CD4-positive, alpha-beta T cell treated with Interferon alpha-2 for 1 hour (primary cell): ENCODE data around the gene RIOK2.

Experiments
- DNase-seq, 2 donors: peaks; one replicate each; pipeline ENCODE4 v3.0.0-alpha.2; 2020 to 2022

Gene RIOK2

DNA sequence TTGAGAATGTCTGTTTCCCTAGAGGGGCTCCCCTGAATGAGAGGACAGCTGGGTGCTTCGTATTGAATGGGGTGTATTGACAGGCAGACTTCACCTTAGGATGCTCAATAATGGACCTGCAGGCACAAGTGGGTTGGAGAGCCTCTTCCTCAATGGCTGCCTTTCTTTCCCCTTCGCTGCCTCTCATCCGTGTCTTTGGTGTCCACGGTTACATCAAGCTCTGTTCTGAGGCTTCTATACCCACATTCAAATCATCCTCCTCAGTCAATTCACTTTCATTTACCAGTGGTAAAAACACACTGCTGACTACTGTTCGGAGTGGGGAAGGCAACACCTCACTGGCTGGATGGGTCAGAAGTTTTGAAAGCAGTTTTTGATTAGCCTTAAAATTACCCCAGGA lies 61.2 kb downstream of the RIOK2 start:
- DNase-seq: no peak

DNA sequence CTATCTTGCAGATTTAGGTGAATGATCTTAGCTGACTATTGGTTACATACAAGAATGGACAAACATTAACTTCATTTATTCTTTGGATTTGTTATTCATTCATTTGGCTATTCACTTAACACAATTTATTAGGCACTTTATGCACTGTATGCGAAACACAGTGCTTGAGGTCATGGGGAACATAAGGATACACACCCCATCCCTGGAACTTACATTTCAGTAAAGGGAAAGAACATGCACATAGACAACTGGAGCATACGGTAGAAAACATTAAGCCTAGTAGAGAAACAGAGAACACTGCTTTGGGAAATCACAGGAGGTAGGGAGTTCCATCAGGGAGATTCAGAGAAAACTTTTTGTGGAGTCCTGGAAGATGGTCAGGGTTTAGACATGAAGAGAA lies 62.9 kb downstream of the RIOK2 start:
- DNase-seq: no peak

DNA sequence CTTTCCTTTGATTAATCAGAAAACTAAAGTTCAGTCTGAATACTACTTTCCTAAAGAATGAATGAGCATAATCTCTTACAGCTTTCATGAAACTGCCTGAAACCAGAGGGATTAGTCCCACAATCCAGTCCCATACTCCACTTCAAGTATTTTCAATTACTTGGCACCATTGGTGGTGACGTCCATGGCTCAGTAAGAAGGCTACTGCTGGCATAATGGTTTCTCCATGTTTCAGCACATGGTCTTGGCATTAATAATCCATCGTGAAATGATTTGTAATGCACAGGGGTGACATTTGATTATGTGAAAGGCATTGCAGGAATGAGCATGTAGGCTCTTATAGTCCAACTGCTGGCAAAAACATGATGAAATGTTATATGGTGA lies 64.0 kb downstream of the RIOK2 start:
- DNase-seq: no peak

DNA sequence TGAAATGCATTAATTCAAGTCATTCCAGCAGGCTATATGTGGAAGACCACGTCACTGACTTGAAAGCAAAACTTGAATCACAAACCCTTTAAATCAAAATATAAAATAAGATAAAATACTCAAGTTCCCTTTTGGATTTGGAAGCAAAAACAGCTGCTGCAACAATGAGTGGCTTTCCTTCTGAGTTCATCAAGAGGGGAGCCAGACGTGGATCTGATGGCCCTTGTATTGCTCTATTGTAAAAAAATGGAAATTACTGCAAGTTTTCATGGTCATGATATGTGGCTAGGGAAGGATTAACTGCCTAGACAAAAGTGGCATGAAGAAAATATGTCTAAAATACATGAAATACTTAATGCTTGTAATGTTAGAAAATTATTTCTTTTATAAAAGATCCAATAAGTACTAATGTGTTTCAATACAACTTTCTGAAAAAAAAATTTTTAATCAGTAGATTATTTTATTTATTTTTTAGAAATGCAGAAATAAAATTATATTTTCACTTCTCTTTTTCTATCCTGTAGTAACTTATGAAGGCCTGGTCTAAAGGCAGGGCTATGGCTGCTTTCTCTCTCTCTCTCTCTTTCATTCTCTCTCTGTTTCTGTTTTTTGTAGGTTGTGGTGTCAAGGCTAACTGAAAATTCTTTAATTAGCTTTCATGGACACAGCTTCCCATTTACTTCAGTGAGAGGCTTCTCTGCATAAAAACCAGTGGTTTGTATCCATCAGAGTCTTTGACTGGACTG lies 64.6 kb downstream of the RIOK2 start:
- DNase-seq: no peak

DNA sequence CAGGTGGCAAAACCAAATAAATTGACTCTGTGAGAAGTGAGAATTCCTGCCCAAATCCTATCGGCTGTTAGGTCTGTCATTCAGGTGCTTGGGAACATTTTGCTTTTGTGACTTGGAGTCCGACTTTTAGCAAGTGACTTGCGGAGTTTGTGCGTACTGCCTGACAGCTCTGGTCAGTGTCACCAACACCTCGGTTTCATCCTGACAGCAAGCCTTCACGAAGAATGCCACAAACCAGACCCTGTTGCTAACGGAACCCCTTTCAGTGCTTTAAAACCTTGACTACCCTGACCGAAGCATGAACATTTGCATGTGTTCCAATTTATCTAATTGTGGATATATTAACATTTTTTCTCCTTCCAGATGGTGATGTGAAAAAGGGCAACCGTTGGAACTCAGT lies 67.1 kb downstream of the RIOK2 start:
- no peak for DNase-seq

DNA sequence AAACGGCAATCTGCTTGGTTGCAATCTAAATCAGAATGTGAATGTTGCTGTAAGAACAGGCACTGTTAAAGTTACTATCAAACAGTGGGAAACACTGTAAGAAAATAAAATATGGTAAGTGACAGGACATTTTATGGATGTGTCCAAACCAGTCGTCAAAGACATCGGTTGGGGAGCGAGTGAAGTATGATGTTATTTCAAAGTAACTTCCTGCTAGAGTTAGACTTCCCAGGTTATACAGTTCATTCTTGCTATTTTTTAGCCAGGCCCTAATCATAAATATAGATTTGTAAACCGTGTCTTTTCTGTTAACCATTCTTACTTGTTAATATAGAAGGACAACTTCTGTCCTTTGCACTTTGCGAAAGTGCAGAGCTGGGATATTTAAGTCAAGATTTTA lies 70.8 kb downstream of the RIOK2 start:
- DNase-seq: no peak

DNA sequence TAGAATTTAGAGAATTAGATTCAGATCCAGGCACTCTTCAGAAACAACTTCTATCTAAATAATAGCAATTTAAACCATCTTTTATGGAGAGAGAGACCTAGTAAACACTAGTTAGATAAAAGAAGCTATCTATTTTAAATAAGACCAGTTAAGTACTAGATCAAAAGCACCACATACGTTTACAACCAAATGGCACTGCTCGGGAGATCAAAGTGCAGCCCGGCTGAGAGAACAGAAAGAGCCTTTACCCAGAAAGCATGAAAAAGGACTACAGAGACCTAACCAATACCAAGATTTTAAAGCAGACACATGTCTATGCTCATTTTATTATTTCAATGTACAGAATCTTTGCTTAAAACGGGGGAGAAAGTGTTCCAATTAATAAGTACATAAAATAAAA lies 71.4 kb downstream of the RIOK2 start:
- DNase-seq: no peak

DNA sequence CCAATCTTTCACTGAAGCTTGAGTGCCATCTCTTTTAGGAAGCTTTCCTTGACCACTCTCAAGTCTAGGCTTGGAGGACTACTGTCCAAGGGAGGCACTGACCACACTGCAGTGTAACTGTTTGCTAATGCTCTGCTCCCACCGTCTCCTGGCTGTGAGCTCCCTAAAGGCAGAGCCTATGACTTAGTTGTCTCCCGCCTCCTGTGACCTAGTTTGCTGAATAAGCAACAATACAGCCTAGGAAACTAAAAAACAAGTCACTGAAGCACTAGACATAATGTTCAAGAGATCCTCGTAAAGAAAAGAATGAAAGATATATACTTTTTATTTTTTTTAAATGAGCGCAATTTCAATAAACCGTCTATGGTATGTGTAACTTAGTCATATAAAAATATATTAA lies 72.0 kb downstream of the RIOK2 start:
- DNase-seq: no peak
